GM19043 (cell line): Measurements from ENCODE around the gene INTS1.

Experiments
- ATAC-seq: cut with Tn5 transposase; IDR thresholded peaks from one replicate; pipeline ENCODE4 v1.9.1; 2021; ENCODE audit warnings: low read depth; ENCODE audit not compliant: unreplicated experiment

Gene INTS1

DNA sequence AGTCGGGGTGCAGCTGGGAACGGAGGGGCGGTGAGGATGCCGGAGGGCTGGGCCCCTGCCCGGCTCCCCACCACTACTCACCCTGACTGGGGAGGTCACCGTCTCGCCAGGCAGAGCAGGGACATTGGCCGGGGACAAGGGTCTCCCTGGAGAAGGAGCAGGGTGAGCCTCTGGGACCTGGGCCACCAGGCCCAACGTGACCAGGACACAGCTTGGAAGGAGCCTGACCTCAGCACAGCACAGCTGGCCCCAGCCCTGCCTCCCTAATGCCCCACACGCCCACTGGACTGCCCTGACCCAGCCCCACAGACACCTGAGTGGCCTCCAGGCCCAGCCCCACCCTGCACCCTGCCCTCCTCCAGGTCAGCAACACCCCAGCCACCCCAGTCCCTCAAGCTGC is 66.0 kb downstream of the INTS1 start:
- no peak for ATAC-seq

DNA sequence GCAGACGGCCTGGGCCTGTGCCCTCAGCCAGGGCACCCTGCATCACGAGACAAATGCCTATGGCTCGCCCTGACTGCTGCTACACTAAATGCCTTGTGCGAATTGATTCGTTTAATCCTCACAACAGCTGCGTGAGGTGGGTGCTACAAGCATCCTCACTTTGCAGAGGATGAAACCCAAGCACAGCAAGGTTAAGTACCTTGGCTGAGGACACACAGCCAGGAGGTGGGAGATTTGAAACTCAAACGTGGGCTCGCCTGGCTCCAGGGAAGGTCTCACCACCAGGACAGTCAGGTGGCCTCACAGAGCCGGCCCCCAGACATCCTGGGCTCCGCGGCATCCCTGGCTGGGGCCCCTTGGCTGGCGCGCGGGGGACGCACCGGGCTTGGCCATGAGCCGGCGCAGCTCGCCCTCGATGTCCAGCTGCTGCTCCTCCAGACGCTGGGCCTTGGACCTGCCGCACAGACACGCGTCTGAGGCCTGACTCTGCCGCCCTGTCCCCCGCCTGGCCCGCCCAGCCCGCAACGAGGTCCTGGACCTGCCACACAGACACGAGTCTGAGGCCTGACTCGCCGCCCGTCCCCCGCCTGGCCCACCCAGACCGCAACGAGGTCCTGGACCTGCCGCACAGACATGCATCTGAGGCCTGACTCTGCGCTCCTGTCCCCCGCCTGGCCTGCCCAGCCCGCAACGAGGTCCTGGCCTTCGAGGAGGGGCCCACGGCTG is 66.9 kb downstream of the INTS1 start:
- ATAC-seq: no peak

GRCh38 chr7:1436608-1437007 is 67.6 kb downstream of the INTS1 start:
- no peak for ATAC-seq

DNA sequence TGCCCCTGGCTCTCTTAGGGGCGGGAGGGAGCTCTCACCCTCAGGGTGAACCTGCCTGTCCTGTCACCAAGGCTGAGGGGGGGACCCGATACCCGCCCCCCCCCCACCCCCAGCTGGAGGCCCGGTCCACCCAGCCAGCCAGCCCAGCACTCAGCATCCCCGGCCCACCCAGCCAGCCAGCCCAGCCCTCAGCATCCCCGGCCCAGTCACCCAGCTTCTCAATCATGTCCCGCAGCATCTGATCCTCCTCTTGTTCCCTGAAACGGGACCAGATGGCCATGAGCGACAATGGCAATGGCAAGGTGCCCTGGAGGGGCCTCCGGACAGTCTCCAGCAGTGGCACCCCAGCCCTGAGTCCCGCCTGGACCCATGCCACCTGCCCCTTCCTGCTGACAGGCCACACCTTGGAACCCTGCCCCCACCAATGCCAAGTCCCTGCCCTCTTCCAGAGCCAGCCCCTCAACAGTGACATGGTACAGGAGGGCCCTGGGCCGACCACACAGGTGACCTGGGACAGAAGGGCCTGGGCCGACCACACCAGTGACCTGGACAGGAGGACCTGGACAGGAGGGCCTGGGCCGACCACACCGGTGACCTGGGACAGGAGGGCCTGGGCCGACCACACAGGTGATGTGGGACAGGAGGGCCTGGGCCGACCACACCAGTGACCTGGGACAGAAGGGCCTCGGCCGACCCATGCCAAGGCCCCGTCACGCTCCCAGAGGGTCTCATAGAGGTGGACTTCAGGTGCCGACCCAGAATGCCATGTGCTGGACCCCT is 69.1 kb downstream of the INTS1 start:
- no peak for ATAC-seq

DNA sequence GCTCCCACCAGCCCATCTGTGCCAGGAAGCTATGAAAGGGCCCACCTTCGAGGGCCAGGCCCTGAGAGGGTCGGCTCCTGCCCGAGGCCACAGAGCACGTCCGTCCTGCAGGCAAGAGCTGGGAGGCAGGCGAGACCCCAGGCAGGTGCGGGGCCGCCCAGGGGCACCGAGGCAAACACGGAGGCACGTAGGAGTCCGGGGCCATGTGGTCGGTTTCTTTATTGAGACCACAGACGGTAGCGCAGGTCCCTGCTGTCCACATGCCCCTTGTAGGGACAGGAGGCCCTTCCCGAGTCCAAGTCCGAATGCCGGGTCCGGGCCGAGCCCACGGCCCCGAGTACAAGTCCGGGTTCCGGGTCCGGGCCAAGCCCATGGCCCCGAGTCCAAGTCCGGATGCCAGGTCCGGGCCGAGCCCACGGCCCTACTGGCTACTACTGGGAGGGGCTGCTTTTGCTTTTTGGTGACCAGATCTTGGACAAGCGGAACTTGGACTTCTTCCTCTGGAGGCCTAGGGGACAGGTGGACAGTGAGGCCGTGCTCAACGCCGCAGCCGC is 69.9 kb downstream of the INTS1 start:
- ATAC-seq: no peak

DNA sequence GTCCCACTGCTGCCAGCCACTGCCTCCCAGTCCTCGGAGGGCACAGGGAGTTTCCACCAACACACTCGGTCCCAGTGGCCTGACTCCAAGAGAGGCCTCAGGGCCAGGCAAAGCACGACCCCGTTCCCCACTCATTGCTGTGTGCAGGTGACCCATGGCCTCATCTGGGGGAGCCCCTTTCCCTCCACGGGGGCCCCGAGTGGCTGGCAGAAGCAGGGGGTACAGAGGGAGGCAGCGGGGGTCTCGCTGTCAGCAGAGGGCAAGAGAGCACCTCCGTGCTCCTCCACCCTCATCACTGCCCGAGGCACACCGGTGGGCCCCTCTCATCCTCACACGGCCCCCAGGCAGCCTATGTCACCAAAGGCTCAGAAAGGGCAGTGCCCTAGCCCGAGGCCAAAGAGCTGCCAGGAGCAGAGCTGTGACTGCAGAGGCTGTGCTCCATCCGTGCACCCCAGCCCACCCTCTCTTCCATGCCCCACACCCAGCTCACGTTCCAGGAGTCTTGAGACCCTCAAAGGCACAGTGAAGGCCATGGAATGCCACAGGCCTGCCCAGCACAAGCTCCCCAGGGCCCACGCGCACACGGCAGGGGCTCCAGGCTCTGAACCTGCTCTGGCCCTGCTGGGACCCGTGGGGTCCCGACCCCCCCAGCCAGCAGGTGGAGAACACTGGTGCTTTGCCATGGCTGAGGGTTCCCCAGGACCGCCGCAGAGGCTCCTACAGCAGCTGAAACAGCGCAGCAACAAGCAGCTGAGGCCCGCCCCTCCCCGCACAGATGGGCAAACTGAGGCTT is 70.9 kb downstream of the INTS1 start:
- no peak for ATAC-seq

DNA sequence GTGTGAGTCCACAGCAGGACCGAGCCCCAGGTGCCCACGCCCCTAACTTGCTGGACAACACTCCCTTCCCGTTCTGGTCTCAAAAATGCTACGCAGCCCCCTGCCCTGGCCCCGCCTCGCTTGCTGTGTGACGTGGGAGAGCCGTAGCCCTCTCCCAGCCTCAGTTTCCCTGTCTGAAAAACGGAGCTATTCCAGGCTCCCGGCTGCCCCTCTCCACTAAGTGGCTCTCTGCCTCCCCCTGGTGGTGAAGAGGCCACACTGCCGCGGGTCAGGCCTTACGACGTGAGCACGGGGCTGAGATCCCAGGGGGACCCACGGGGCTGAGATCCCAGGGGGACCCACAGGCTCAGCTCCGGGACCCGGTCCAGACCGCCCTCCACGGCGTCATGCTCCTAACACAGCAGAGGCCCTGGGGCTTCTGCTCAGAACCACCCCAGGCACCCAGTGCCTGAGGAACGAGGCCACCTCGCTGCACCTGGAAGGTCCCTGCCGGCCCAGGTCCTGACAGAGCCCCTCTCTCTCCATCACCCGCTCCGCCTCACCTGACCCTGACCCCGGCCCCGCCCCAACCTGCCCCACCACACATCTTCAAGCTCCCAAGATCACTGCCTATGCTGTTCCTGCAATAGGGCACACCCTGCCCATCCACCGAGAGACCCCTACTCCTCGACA is 71.6 kb downstream of the INTS1 start:
- ATAC-seq: no peak

- no peak for ATAC-seq
Measured at GRCh38 chr7:1431634-1432380, 72.4 kb downstream of the INTS1 start.

DNA sequence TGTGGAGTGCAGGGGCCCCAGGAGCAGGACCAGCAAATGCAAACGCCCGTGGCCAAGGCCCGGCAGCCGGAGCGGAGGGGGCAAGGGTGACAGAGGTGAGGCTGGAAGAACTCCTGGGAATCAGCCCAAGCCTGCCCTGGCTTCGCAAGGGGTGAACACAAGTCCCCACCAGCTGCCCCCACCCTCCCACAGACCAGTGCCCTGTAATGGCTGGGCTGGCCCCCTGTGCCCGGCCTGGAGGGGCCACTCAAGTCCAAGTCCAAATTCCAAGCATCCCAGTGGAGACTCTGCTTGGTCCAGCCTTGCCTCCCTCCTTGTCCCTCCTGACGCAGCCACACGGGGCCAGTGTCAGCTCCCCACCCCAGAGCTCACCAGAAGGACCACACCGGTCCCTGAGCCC is 73.0 kb downstream of the INTS1 start:
- no peak for ATAC-seq

DNA sequence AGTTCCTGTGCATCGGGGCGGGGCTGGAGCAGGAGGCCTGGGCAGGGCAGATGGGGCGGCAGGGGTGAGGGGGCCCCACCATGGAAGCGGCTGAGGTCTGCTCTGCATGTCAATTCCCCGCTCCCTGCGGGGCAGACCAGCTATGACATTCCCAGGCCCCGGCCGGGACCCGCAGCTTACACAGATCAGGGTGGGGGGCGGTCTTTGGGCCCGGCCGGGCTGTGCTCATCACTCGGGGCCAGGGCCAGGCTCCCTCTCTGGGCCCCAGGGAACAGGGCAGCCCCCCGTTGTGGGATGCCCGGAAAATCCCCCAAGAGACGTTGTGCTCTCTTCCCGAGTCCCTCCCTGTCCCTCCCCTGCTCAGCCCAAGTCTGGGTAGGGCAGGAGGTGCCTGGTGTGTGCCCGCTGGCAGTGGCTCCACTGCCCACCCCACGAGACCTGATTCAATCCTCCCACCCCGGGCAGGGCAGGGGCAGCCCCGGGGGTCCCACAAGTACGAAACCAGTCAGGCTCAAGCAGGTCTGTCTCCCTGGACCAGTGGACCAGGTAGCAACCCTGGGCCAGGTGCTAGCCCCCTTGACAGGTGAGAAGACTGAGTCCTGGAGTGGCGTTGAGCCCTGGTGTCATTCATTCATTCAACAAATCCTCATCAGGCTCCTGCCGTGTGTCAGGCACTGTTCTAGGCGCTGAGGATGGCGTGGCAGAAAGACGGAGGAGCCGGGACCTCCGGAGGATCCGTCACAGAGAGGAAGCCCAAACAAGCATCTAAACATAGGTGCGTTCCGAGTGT is 73.9 kb downstream of the INTS1 start:
- no peak for ATAC-seq

DNA sequence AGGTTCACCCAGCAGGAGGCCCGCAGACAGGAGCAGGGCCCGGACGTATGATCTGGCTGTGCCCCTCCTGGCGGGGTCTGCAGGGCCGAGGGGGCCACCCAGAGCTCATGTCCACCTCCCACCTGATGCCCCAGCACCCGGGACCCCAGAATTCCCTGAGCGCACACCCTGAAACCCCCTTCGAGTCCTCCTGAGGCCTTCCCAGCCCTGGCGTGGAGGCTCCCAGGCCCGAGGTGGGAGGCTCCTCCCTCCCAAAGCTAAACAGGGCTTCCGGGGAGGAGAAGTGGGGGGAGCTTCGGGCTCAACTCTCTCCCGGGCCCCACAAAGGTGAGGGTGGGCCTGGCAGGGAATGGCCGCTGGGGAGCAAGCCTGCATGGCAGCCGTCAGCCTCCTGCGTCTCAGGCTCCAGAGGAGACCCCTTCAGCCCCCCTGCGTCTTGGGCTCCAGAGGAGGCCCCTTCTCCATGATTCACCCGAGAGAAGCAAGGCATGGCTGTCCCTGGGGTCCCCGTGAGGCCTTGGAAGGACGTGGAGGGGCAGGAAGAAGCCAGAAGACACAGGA is 75.2 kb downstream of the INTS1 start:
- ATAC-seq: no peak

- ATAC-seq: no peak
Measured at GRCh38 chr7:1427064-1427657, 77.0 kb downstream of the INTS1 start.

DNA sequence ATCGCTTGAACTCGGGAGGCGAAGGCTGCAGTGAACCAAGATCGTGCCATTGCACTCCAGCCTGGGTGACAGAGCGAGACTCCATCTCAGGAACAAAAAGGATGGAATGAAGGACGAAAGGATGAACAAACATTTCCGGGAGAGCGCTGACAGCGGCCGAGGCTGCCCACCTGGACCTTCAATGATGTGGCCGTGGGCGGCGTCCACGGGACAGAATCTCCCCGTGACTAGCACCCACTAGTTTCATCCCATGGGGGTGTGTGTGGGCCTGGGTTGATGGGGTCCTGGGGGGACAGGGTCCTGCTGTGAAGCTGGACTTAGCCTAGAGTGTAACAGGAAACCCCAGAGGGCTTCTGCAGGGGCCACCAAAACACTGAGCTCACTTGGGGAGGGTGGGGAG is 77.7 kb downstream of the INTS1 start:
- no peak for ATAC-seq

GRCh38 chr7:1425292-1426136 is 78.7 kb downstream of the INTS1 start:
- ATAC-seq: no peak

DNA sequence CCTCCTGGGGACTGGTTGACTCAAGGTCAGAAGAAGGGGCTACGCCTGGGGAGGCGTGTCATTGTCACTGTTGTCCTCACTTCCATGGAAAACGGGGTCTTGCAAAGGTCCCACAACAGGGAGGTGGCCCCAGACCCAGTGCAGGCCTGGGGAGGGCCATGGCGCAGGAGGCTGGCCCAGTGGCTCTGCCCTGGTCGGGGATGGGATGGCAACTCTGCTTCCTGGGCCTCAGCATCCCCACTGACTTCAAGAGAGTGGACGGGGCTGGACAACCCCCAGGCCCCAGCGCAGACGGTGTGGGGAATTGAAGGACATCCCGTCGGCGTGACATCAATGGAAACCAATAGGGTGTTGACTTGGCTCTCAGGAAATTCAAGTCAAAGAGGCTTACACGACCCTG is 80.1 kb downstream of the INTS1 start:
- ATAC-seq: no peak

DNA sequence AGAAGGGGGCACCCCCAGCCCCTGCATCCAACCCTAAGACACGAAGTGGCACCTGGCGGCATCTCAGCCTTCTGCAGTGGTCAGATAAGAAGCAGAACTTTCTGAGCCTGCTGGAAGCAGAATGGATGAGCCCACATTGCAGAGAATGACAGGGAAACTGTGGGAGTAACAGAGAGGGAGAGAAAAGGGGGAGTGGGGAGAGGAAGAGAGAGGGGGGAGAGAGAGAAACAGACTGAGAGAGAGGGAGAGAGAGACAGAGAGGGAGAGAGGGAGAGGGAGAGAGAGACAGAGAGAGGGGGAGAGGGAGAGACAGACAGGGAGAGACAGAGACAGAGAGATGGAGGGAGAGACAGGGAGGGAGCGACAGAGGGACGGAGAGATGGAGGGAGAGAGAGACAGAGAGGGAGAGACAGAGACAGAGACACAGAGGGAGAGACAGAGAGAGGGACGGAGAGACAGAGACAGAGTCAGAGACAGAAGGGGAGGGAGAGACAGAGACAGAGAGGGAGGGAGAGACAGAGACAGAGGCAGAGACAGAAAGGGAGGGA is 80.9 kb downstream of the INTS1 start:
- no peak for ATAC-seq
